Smooth muscle cell of the pulmonary artery (primary cell): Measurements from ENCODE around the gene LGR5. TPM values are rescaled to one million over a fixed set of nuclear protein-coding genes. Genes with fewer than 3 reads are reported as not detected.

ENCODE experiments used
- total RNA-seq: library from RNA; depleted of rRNA; stranded (reverse); fragments of >200 nt; gene quantifications from 2 replicates; pipeline ENCODE4 v1.2.3, GENCODE V29; 2014

LGR5 gene
- 0.03 and 2.2 TPM in 2 replicates for total RNA-seq

GRCh38 chr12:71439613-71440344 is at the start of gene LGR5:
LGR5 (plus strand) TSS chr12:71439798; CDS start chr12:71440081, 283 bp downstream.

Other genes starting within 250 kb of the LGR5 start
- 33.7 and 35.9 TPM in 2 replicates for gene ZFC3H1, start 224.1 kb downstream of the LGR5 start, total RNA-seq
- 3.6 and 4.0 TPM in 2 replicates for gene THAP2, start 224.5 kb downstream of the LGR5 start, total RNA-seq
- gene TMEM19, start 246.3 kb downstream of the LGR5 start, total RNA-seq: 27.0 and 44.0 TPM in 2 replicates